ENCODE data around the gene PCBP4.

PCBP4 gene

DNA sequence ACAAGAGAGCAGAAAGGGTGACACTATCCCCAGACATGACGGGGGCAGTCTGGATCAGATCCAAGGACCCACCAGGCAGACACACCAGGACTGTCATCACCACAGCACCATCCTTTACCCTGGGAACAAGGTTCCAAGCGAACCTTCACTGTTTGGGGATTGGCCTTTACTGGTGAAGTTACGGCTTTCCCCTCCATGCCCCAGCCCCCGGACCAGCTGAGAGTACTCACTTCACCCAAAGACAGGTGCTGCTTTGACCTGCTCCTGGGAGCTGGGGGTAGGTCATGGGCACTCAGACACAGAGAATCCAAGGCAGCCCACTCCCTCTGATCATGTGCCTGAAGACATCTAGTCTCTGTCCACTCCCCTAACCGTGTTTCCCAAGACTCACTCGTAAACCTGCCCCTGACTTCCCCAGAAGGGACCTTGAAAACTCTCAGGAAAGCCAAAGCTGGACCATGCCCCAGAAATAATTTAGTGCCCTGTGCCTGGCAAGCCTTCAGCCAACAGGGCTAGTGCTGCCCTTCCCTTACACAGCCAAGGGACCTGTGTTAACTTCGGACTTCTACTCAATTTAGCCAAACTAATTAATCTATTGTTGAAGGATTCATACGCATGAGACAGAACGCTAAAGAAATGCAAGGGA is 28.4 kb downstream of the PCBP4 start:
- in situ Hi-C loops (cut with HindIII; ENCODE audit: low sequenced_read_pairs) = no loop called here
- H3K4me3 ChIP-seq (ENCODE audit: low read depth, low read length) = no peak overlapping the region
- TF ChIP-seq CTCF (IDR thresholded peaks at IDR 0.05; ENCODE audit: low read depth, low read length, missing control alignments) = no peak
- DNase-seq (ENCODE audit: low read depth) = no peak

- TF ChIP-seq CTCF (IDR thresholded peaks at IDR 0.05; ENCODE audit: low read depth, low read length, missing control alignments) = no peak
- DNase-seq (ENCODE audit: low read depth) = no peak
- H3K4me3 ChIP-seq (ENCODE audit: low read depth, low read length) = no peak overlapping the region
- in situ Hi-C loops (cut with HindIII; ENCODE audit: low sequenced_read_pairs) = no loop called here
These were observed 29.4 kb downstream of the PCBP4 start for GRCh38 chr3:51937611-51938450.

DNA sequence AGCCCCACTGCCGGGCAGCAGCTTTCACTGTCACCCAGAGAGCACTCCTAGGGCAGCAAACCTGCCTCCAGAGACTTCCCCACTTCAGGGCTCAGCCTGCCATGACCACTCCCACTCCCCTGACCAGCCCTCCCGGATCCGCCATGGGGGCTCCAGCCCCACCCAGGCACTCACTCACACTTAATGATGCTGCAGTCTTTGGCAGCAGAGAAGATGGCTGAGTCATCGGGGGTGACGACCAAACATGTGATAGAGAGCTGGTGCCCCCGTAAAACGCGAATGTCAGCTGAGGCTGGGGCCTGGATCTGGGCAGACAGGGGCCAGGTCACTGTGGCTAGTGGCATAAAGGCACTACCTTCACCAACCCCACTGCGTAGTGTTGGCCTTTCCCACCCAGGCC is 30.2 kb downstream of the PCBP4 start:
- no peak overlapping the region for H3K4me3 ChIP-seq (ENCODE audit: low read depth, low read length)
- no peak for DNase-seq (ENCODE audit: low read depth)
- in situ Hi-C loops (cut with HindIII; ENCODE audit: low sequenced_read_pairs) = no loop called here
- TF ChIP-seq CTCF (IDR thresholded peaks at IDR 0.05; ENCODE audit: low read depth, low read length, missing control alignments) = no peak

DNA sequence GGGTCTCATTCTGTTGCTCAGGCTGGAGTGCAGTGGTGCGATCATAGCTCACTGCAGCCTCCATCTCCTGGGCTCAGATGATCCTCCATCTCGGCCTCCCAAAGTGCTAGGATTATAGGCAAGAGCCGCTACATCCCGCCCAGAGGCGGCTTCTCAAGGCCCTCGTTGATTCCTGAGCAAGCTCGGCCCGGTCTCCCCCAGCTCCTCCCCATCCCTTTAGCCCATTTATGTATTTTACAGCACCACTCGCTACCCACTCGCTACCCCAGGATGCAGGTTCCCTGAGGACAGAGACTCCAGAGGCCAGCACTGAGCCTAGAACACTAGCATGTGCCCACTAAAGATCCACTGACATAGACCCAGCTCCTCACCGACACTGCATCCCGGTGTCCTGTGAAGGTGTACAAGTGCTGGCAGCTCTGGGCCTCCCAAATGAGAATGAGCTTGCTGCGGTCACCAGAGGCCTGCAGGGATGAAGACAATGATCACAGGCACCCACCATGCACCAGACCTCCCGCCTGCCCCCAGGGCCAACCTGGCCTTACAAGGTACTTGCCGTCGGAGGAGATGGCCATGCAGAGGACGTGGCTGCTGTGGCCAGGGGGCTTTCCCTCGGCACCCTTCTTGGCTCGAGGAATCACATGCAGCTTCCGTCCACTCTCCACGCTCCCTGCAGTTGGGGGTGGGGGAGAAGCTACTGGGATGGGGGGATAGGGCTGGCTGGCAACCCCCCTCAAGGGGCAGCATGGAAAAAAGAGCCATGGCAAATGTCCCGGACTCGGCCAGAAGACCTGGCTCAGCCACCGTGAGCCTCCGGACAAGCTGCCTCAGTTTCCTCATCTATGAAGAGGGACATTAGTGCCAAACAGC is 31.1 kb downstream of the PCBP4 start:
- no peak for TF ChIP-seq CTCF (IDR thresholded peaks at IDR 0.05; ENCODE audit: low read depth, low read length, missing control alignments)
- DNase-seq (ENCODE audit: low read depth) = no peak
- no peak overlapping the region for H3K4me3 ChIP-seq (ENCODE audit: low read depth, low read length)
- in situ Hi-C loops (cut with HindIII; ENCODE audit: low sequenced_read_pairs) = no loop called here

GRCh38 chr3:51934991-51935885 is 32.0 kb downstream of the PCBP4 start:
- no peak for TF ChIP-seq CTCF (IDR thresholded peaks at IDR 0.05; ENCODE audit: low read depth, low read length, missing control alignments)
- in situ Hi-C loops (cut with HindIII; ENCODE audit: low sequenced_read_pairs) = no loop called here
- H3K4me3 ChIP-seq (ENCODE audit: low read depth, low read length) = no peak overlapping the region
- no peak for DNase-seq (ENCODE audit: low read depth)

Data from astrocyte of the cerebellum (primary cell).